Measurements from ENCODE around the gene MYEF2. TPM values are rescaled to one million over a fixed set of nuclear protein-coding genes. Genes with fewer than 3 reads are reported as not detected.

MYEF2 gene
- total RNA-seq, 2 donors from 2014 or later, result 6.3 to 13.4 TPM

DNA sequence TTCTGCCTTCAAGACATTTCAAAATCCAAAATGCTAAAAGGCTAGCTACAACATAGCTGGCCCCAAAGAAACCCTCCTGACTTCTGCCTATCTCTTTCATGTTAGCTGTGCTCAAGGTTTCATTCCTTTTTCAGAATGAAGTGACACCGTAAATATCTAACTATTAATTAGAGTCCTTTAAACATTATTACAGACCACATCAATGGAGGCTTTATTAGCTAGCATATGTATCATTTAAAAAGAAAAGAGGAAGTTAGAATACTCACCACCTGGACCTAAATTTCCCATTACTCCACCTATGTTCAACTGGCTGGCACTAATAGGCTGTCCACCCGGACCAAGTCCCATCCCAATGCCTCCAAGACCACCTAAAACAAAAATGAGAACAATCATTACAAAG, 24.6 kb downstream of the MYEF2 start:
- ATAC-seq (no peak), DNase-seq (no peak)
- intact Hi-C loops (cut with DNase I), result no loop called here

DNA sequence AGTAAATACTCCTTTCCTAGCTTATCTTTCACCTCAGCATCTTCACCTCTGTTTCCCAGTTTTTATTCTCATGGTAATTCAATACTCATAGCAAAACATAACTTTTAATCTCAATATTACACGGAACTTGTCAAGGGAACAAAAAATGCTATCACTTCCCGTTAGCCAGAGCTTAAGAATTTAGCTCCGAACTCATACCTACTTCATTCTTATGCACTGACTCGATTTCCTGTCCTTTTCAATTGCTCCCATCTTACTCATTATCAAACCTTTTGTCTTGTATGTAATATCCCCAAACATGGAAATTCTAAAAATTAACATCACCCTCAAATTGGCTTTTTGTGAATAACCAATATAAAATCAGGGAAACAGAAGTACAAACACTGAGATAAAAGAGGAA, 28.2 kb downstream of the MYEF2 start:
- intact Hi-C loops (cut with DNase I), result no loop called here
- no peak for ATAC-seq
- no peak for DNase-seq

DNA sequence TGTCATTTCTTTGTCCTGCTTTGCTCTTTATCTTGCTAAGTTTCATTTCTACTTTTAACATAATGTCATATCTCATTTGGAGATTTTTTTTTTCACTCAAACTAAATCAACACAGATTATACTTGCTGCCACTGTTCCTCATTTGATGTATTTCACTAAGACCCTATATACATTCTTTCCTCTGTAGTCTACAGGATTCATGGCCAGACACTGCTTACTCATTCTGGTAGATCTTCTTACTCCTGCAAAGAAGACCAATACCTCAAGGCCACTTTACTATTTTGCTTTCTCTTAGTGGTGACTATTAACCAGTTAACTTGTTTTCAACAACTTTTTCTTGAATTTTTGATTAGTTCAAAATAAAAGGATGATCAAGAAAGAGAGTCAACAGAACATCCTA, 30.7 kb downstream of the MYEF2 start:
- DNase-seq, result no peak
- intact Hi-C loops (cut with DNase I), result no loop called here
- no peak for ATAC-seq

DNA sequence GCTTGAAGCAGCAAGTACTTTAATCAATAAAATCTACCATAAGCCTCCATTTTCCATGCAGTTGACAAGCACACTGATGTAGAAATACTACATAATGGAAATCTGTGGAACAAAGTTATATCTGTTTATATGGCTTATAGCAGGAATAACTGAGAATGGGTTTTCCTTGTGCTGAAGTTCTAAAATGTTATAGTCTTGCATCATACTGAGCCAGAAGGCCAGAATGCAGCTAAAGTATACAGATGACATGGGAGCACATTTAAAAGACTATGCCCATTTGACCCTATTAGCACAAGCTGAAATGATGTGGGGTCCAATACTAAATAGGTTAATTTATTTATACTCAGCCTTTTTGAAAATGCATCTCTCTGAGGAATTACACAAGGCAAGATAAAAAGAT, 32.2 kb downstream of the MYEF2 start:
- ATAC-seq (no peak), DNase-seq (no peak)
- intact Hi-C loops (cut with DNase I), result no loop called here

DNA sequence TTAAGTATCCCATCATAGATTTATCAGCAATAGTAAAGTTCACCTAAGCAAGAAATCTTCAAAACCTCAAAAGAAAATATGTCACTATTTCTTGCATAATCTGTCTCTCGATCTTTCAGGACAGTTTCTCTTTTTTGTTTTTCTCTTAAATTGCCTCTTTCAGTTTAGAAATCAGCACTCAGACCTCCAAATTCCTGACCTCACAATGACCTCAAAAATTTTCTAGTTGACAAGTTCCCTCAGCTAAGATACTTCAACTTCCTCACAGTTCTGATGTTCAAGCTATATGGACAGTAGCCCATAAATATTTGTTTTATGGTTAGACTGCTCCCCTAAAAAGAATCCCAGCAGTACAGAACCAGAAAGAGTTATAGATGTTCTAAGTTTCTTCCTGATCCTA, 33.2 kb downstream of the MYEF2 start:
- intact Hi-C loops (cut with DNase I), result no loop called here
- no peak for ATAC-seq
- no peak for DNase-seq

DNA sequence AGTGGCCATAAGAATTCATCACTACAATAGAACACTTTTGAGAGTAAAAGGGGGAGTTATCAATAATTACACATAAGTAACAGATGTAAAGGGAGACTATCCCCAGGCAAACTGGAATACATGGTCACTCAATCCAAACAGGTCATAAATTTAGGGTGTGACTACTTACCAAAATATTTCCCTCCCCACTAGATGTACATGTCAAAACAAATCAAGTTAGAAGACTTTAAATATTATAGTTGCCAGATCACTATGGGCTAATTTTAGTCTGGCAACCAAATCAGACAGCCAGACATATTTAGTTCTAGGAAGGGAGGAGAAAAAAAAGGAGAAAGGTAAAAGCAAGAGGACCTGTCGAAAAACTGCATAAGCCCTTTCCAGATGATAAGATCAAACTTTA, 34.2 kb downstream of the MYEF2 start:
- ATAC-seq (peak in 1 of 2 donors; percentile 70), DNase-seq (no peak)
- intact Hi-C loops (cut with DNase I), result no loop called here

DNA sequence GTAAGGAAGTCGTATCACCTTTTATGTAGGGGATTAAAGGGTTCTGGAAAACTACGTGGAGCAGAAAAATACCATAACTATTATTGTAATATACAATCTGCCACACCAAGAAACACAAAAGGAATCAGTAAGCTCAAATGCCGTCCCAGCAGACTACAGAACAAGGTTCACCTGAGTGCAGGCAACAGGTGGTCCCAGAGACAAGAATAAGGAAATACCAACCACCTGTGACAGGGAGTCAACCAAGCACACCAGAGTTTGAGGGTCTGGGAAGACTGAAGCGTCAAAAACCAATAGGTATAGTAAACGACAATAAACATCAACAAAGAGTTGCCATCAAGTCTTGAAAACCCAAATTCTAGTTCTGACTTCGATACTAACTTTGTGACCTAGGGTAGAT, 45.2 kb downstream of the MYEF2 start:
- intact Hi-C loops (cut with DNase I), result no loop called here
- DNase-seq (no peak), ATAC-seq (no peak)

DNA sequence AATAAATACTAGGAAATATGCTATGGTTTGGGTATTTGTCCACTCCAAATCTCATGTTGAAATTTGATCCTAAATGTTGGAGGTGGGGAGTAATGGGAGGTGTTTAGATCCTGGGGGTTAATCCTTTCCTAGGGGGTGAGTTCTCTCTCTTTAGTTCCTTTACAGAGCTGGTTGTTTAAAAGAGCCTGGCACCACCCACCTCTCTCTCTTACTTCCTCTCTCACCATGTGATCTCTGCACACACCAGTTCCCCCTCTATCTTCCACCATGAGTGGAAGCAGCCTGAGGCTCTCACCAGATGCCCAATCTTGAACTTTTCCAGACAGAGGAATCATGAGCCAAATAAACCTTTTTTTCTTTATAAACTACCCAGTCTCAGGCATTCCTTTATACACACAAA, 46.8 kb downstream of the MYEF2 start:
- ATAC-seq (no peak), DNase-seq (no peak)
- intact Hi-C loops (cut with DNase I), result no loop called here

DNA sequence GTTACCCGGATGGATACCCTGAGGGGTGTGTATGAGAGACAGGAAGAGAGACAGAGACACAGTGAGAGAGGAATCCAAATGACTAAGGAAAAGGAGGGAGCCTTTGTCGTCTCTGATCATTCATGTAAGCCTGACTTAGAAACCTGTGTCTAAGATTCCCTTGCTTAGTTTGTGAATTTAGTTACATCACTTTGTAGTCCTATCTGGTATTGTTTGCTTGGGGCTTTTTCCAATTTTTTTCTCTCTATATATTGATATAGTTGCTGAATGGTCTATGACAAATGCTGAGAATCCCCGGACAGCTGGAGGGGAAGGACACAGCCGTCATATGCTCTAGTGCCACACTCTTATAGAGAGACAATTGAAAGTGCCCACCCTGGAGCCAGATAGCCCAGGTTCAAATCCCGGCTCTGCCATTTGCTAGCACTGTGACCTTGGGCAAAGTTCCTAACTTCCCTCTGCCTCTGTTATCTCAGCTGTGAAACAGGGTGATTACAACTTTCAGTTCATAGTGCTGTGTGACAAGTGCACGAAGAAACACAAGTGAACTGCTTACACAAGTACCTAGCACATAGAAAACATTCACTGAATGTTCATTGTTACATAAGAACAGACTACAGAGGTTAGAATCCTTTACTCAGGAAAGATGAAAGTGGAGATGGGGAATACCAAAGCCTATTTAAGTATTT, 51.3 kb downstream of the MYEF2 start:
- ATAC-seq, result no peak

DNA sequence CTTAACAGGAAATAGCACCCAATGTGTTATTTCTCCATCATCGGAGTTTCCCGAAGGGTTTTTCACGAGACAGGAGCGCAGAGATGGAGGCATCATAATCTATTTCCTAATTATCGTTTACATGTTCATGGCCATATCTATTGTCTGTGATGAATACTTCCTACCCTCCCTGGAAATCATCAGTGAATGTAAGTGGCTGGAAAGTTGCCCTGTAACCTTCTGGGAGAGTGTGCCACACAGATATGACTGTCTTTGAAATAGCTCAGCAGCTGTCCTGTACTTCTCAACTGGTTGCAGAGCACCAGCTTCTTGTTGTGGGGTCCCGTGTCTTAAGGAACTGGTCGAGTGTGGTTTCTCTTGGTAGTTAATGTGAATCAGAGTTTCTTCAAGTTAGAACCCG, 56.2 kb downstream of the MYEF2 start:
- intact Hi-C loops (cut with DNase I), result no loop called here
- ATAC-seq, result no peak
- DNase-seq, result no peak

More for the DNA sequence above, 51.3 kb downstream of the MYEF2 start:
- intact Hi-C loops (cut with DNase I), result no loop called here
- no peak for DNase-seq

DNA sequence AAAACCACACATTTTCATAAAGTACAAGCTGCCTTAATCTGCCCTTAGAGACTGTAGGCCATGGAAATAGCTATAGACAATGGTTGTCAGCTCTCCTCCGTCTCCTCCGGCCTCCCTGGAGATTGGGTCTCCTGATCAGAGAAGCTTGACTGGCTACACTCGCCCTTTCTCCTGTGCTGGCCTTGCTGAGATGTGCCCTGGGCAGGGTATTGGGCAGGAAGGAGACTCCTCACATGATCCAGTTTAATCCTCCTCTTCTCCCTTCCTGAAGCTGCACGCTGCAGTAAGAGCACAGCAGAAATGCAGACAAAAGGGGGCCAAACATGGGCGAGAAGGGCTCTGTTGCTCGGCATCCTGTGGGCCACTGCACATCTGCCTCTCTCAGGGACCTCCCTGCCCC, 57.4 kb downstream of the MYEF2 start, which contains the start of gene SLC24A5:
Gene SLC24A5 (plus strand): TSS at position 246 of the 400 bp plus-strand sequence. CDS start 55 bp downstream, at position 301.
- ATAC-seq, result no peak

DNA sequence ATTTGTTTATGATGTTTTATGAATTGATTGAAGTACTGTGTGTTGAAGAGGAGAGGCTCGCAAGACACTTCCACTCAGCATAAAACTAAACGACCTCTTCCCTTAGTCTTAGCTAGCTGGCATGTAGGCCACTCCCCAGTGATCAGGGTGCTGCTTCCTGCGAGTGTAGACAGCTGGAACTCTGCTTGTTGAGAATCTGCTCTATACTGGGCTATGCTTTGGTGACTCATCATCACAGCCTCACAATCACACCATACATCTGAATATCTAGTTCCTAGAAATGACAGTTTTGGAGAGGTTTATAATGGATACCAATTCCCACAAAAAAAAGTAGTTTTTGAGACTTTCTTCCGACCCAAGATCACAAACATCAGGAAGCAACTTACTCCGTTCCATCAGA, 58.8 kb downstream of the MYEF2 start:
- no peak for DNase-seq
- no peak for ATAC-seq
- intact Hi-C loops (cut with DNase I), result no loop called here

More for the DNA sequence above, 57.4 kb downstream of the MYEF2 start, which contains the start of gene SLC24A5:
- DNase-seq, result no peak
- intact Hi-C loops (cut with DNase I), result no loop called here

DNA sequence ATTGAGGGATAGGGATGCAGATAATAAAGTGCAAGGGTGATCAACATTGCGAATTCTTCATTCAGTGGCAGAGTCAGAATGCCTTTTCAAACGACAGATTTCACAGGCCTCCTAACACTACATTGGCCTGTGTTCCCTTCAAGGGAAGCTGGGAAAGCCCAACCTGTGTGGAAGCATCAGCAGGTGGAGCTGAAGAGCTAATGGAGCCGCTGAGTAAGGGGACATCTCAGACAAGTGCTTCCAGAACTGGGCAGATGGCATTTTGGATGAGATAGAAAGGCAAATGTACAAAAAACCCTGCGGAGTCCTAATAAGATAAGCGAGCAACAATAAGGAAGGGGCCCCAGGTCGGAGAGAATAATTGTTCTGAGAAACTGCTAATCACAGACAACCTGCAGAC, 65.9 kb downstream of the MYEF2 start:
- DNase-seq (no peak), ATAC-seq (peak in 1 of 2 donors; percentile 45)
- intact Hi-C loops (cut with DNase I), result loop anchor here in 1 of 2 donors (5.0 kb wide), 1 partner anchor 140 kb away; no protein-coding TSS in a partner anchor

DNA sequence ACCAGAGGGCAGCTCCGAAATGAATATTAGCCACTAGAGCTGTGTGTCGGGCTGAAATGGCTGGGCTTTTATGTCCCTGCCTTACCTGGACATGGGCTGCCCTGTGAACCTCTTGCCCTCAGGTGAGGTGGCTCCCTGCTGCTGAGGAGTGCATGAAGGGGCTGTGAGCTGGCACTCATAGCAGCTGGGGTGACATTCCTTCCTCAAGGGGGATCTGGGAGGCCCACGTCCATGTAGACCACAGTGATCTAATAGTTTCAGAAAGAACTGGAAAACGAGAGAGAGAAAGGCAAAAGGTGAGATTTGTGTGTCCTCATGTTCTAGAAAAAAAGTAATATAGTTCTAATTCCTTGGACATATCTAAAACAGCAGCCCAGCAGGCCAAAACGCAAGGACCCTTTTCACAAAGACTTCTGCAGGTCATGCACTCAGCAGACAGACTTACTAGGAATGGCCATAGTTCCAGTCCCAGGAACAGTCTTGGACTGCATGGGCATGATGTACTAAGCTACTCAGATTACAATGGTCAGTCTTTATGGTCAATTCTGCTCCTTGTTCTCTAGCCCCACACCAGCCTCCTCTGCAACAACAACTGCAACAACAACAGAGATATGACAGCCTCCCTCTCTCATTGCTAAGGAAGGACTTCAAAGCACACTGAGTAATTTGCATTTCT, 68.1 kb downstream of the MYEF2 start:
- DNase-seq (no peak), ATAC-seq (no peak)
- intact Hi-C loops (cut with DNase I), result loop anchor here in 1 of 2 donors (5.0 kb wide), 1 partner anchor 142 kb away; no protein-coding TSS in a partner anchor

DNA sequence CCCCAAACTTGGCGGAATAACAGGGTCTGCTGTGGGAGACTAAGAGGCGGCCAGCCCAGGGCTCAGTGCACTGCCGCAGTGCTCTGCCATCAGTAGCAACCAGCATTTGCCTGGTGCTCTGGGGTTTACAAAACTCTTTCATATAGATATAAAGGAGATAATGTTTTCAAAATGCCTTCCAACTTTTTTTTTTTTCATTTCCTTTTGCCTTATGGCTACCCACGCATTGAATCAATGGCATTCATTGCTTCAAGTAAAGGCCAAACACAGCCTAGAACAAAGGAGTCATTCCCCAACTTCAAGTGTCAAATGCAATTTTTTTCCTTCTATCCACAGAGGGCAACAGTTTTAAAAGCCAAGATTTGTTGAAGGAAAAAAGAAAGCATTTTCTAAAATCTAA, 68.9 kb downstream of the MYEF2 start:
- no peak for ATAC-seq
- intact Hi-C loops (cut with DNase I), result no loop called here
- DNase-seq, result no peak

DNA sequence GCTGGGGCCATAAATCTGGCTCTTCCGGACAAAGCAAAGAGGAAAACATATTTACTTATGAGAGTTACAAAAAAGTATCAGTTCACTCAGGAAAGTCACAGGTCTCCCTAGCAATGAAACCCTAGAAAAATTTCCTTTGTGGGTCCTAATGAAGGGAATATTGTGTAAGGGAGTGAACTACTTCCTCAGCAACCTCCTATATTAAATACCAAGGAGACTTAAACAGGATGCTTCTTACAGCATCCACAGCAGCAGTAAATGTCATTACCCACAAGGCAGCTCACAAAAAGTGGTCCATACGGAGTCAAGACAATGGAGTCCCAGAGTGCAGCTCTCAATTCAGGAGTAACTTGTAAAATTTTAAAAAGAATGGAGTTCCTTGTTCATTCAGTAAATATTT, 72.2 kb downstream of the MYEF2 start:
- intact Hi-C loops (cut with DNase I), result no loop called here
- DNase-seq (no peak), ATAC-seq (no peak)

DNA sequence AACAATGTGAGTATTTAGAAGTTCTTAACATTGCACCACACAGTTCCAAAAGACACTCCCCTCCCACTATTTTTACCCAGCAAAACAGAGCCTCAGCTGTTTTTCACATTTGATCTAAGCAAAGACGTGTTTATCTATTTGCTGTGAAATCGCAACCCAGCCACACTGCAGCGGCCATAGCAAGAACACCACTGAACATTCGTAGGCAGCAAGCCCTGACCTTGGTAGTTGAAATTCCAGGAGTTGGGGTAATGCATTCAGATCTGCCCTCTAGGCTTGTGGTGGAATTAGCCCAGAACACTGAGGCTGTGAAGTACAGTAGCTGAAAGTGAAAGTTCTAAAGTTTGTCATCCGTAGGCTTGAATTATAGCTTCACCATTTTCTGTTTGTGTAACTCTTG, 74.4 kb downstream of the MYEF2 start:
- ATAC-seq (no peak), DNase-seq (no peak)
- intact Hi-C loops (cut with DNase I), result no loop called here

DNA sequence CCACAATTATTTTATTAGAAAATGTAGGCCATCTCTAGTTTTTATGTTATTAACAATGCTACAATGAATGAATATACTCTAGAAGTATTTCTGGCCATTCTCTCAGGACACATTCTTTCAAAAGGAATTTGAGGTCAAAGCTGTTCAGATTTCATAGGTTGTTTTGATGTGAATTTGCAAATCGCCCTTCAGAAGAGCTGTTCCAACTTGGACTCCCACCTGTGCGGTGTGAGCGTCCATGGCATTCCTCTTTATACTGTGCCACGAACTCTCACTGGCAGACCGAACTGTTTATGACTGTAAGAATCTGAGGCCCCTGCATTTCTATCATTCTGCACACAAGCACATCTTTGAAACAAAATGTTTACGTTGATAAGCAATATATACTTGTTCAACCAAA, 75.9 kb downstream of the MYEF2 start:
- intact Hi-C loops (cut with DNase I), result no loop called here
- ATAC-seq (no peak), DNase-seq (no peak)

DNA sequence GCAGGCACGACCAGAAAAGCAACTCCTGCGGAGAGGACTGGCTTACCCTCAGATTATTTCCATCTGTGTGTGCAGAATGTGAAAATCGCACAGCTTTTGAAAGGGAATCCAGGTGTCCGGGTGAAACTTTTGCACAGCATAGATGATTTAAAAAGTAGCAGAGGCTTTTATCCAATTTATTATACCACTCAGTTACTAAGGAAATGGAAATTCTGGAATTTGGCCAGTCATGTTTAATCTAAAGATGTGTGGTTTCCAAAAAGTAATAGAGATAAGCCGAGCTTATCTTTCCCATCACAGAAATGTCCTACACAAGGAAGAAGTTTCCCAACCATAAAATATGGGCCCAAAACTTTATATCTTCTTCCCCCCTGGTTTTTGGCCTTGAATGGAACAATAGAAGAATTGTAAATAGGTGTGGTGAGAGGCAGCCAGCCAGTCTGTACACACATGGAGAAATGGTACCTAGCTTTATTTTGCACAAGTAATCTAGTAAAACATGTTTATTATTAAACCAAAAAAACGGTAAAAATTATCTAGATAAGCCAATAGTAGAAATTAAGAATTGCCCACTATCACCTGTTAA, 76.6 kb downstream of the MYEF2 start:
- no peak for DNase-seq
- intact Hi-C loops (cut with DNase I), result no loop called here
- ATAC-seq, result no peak

DNA sequence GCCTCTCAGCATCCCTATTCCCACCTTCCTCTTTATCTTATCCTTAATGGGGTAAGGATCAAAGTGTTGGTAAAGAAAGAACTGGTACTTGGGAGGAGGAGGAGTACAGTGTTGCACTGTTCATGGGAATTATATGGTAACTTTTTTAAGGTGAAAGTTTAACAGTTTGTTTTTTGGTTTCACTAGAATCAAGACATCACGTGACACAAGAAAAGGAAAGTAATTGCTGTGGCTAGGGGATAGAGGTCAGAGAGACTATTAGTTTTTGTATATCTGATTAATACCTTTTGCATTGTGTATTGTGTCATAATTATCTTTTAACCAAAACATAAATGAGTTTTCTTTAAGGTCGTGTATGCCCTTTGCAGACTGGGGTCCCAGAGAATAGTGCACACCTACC, 80.8 kb downstream of the MYEF2 start:
- intact Hi-C loops (cut with DNase I), result no loop called here
- no peak for DNase-seq
- no peak for ATAC-seq

DNA sequence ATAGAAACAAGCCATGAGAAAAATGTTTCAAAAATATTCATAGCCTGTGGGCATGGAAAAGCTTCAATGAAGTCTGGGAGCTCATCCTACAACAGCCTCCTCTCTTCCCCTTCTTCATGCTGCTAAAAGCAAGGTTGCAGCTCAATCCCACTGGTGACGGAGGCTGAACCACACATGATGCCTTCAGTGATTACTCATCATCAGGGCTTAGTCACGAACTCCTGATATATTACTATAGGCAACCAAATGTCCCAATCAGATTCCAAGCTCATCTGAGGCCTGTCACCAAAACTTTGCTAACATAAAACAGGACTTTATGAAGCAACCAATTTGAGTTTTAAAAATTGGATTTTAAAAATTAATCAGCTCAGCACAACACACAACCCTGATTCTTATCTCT, 81.3 kb downstream of the MYEF2 start:
- ATAC-seq (no peak), DNase-seq (no peak)
- intact Hi-C loops (cut with DNase I), result no loop called here

Data from left cardiac atrium (tissue), 4 donors.